GM21360 (cell line): ENCODE data around the gene CACNB1.
"Not testable (repeated sequence)": the region's sequence is repeated elsewhere in the genome, so short reads cannot be mapped to it uniquely, and the experiment has no call there.

Experiments
- ATAC-seq: cut with Tn5 transposase; IDR thresholded peaks from one replicate; pipeline ENCODE4 v1.9.1; 2021; ENCODE audit warnings: mild to moderate bottlenecking, moderate library complexity; ENCODE audit not compliant: unreplicated experiment

The CACNB1 gene

GRCh38 chr17:39129544-39129943 is 67.9 kb downstream of the CACNB1 start:
- ATAC-seq = not testable (repeated sequence)

- ATAC-seq = no peak
Measured at GRCh38 chr17:39126436-39126835, 71.0 kb downstream of the CACNB1 start.

- no peak for ATAC-seq
Measured at GRCh38 chr17:39125143-39125875, 72.2 kb downstream of the CACNB1 start.

GRCh38 chr17:39123627-39124026 is 73.8 kb downstream of the CACNB1 start:
- ATAC-seq = no peak
